ENCODE measurements around the gene TRH. TPM values are rescaled to one million over a fixed set of nuclear protein-coding genes. Genes with fewer than 3 reads are reported as not detected.
"Not testable (repeated sequence)": the region's sequence is repeated elsewhere in the genome, so short reads cannot be mapped to it uniquely, and the experiment has no call there.

Gene TRH
- total RNA-seq, 1 donor from 2014 or later: not detected

DNA sequence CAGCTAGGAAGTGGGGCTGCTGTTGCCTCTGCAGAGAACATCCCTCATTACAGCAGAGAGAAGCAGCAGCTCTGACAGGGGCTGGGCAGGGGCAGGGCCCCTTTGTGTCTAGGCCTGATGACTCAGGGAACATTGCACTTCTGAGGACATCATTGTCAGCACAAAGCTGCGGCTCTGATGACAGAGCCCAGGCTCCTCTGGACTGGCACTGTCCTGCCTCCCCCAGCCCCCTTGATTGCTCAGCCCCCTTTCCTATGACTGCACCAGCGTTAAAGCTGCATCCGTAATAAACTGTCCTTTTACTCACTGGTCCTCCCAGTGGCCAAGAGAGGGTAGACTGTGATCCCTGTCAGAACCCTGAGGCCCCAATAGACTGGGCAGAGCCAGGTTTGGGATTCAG, 18.3 kb downstream of the TRH start:
- TF ChIP-seq, protein P1, sequence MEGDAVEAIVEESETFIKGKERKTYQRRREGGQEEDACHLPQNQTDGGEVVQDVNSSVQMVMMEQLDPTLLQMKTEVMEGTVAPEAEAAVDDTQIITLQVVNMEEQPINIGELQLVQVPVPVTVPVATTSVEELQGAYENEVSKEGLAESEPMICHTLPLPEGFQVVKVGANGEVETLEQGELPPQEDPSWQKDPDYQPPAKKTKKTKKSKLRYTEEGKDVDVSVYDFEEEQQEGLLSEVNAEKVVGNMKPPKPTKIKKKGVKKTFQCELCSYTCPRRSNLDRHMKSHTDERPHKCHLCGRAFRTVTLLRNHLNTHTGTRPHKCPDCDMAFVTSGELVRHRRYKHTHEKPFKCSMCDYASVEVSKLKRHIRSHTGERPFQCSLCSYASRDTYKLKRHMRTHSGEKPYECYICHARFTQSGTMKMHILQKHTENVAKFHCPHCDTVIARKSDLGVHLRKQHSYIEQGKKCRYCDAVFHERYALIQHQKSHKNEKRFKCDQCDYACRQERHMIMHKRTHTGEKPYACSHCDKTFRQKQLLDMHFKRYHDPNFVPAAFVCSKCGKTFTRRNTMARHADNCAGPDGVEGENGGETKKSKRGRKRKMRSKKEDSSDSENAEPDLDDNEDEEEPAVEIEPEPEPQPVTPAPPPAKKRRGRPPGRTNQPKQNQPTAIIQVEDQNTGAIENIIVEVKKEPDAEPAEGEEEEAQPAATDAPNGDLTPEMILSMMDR (IDR thresholded peaks at IDR 0.05): peak; percentile 16
- Histone ChIP-seq H3K9me3 (no peaks in the 10 kb centered on the region), H3K27me3 (no peaks in the 10 kb centered on the region), H3K36me3 (no peaks in the 10 kb centered on the region), H3K4me3 (no peak overlapping the region), H3K27ac (no peak overlapping the region), H3K4me1 (no peaks in the 10 kb centered on the region)
- intact Hi-C loops (cut with DNase I): no loop called here
- ATAC-seq (peak; percentile 25), DNase-seq (peak; percentile 43)

DNA sequence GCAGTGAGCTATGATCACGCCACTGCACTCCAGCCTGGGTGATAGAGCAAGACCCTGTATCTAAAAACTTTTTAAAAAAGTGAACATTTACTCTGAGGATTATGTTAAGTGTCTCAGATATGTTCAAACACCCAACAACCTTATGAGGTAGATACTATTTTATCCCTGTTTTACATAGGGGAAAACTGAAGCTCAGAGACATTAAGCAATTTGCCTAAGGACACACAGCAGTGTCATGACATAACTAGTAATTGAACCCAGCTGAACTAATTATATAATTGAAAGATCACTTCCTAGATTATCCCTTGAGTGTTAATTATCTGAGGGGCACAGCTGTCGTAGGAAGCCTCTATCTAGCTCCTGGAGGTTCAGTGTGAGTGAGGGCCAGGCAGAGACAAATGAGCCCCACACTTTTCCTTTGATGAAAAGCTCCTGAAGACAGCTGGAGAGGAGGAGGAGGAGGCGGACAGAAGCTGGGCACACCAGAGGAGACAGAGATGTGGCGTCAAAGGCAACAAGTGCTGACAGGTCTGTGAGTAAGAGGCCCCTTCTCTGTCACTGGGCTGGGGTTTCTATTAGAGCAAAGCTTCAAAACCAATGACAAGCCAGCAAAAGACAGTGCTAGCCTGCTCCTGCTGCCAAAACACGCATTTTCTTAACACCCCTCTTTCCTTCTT, 20.5 kb downstream of the TRH start:
- H3K4me3 ChIP-seq: no peak overlapping the region
- H3K36me3 ChIP-seq: no peaks in the 10 kb centered on the region
- TF ChIP-seq, protein P1 (IDR thresholded peaks at IDR 0.05): no peak
- intact Hi-C loops (cut with DNase I): no loop called here
- DNase-seq (peak; percentile 18), ATAC-seq (no peak)
- H3K4me1 ChIP-seq: no peaks in the 10 kb centered on the region
- H3K9me3 ChIP-seq: no peaks in the 10 kb centered on the region
- no peaks in the 10 kb centered on the region for H3K27me3 ChIP-seq
- H3K27ac ChIP-seq: no peak overlapping the region

DNA sequence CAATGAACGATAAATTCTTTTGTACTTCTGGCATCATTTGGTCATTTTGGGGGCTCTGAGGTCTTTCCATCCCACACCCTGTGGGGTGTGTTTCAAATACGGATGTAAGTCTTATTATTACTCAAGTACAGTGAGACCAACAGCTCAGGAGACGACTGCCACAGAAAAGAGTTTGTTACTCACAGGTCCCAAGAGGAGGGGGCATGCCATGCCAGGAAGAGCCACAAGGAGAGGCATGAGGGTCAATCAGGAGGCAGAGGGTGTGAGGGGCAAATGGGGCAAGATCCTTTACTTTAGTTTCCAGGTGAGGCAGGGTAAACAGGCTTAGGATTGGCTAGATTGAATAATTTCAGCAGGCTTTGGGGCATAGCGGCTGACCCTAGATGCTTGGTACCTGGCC, 21.6 kb downstream of the TRH start:
- Histone ChIP-seq H3K27me3 (no peaks in the 10 kb centered on the region), H3K9me3 (no peaks in the 10 kb centered on the region), H3K4me3 (no peak overlapping the region), H3K27ac (no peak overlapping the region), H3K36me3 (no peaks in the 10 kb centered on the region), H3K4me1 (no peaks in the 10 kb centered on the region)
- ATAC-seq (no peak), DNase-seq (peak; percentile 8)
- intact Hi-C loops (cut with DNase I): no loop called here
- TF ChIP-seq, protein P1 (IDR thresholded peaks at IDR 0.05): no peak

DNA sequence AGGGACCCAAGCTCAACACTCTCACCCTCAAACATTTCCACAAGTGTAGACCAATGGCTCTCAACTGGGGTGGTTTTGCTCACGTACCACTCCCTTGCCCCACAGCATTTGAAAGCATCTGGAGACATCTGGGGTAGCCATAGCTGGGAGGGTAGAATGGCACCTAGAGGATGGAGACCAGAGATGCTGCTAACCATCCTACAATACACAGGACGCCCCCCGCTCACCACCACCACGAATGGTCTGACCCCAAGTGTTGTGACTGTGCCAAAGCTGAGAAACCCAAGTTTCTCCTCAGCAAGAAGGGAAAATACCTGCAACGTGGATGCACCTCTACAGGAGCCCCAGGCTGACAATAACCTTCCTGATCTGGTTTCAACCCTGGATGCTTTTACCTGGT, 24.7 kb downstream of the TRH start:
- H3K27ac ChIP-seq; ATAC-seq; H3K4me1 ChIP-seq; H3K4me3 ChIP-seq; intact Hi-C loops (cut with DNase I); H3K27me3 ChIP-seq; H3K9me3 ChIP-seq; H3K36me3 ChIP-seq: not testable (repeated sequence)
- peak; percentile 39 for DNase-seq

DNA sequence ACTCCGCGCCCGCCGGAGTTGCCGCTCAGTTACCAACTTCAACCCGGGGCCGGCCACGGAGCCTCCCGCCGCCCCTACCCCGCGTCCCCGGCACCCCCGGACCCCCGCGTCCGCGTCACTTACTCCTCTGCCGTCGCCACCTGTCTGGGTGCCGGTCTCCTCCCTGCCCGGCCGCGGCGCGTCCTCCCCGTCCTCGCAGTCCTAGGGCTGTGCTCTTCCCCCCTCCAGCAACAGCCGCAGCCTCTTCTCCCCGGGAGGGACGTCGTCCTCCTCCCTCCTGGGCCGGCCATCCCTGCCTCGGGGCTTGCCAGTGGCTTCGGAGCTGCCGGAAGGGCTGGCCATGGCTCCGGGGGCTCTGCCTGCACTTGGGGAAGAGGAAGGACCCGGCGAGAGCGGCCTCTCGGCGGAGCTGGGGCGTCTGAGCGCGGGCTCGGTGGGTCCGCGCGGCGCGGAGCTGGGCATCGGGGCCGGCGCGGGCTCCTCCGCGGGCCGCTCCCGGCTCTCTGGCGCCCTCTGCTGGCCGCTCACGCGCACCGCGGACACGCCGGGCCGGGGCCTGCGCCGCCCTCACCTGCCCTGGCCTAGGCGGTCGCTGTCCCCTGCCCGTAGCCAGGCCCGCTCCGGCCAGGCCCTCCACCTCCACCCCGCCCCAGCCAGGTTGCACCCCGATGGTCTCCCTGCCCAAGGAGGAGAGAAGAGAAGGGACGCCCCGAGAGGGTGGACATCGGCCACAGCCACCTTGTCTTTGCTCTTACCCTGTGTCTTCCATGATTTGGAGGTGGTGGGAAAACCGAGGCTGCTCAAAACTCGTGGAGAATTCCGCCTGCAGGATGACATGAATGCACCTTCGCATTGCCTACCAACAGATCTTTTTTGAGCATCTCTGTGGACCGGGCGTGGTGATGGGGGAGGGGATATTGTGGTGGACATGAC, 28.4 kb downstream of the TRH start:
- ATAC-seq (peak; percentile 68), DNase-seq (peak; percentile 83)
- H3K9me3 ChIP-seq; intact Hi-C loops (cut with DNase I); H3K4me1 ChIP-seq; H3K27ac ChIP-seq; H3K36me3 ChIP-seq; H3K27me3 ChIP-seq: not testable (repeated sequence)
- TF ChIP-seq, protein P1 (IDR thresholded peaks at IDR 0.05): peak; percentile 51
- H3K4me3 ChIP-seq: peak overlapping the region; percentile 53

DNA sequence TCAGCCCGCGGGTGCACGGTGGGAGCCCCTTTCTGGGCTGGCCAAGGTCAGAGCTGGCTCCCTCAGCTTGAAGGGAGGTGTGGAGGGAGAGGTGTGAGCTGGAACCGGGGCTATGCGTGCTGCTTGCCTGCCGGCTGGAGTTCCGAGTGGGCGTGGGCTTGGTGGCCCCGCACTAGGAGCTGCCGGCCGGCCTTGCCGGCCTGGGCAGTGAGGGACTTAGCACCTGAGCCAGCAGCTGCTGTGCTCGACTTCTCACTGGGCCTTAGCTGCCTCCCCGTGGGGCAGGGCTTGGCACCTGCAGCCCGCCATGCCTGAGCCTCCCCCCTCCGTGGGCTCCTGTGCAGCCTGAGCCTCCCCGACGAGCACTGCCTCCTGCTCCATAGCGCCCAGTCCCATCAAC, 36.0 kb downstream of the TRH start:
- Histone ChIP-seq H3K4me3 (no peak overlapping the region), H3K27ac (no peak overlapping the region), H3K36me3 (no peaks in the 10 kb centered on the region), H3K27me3 (peaks cover 4% of the 10 kb centered on the region), H3K9me3 (no peaks in the 10 kb centered on the region), H3K4me1 (no peaks in the 10 kb centered on the region)
- DNase-seq (no peak), ATAC-seq (no peak)
- TF ChIP-seq, protein P1 (IDR thresholded peaks at IDR 0.05): no peak
- intact Hi-C loops (cut with DNase I): no loop called here

DNA sequence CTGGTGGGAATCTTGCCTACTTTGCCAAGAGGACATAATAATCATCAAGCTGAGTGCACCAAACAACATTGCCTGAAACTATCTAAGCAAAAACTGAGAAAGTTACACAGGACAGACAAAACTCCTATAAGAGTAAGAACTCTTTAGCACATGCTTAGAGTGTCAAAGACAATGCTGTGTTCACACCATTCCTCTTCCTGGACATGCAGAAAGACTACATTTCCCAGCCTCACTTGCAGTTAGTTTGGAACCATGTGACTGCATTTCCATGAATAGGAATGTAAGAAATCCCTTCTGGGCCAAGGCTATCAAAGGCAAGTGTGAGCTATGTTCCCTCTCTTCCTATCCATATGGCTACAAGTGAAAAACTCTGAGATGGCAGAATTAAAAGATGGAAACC, 37.6 kb downstream of the TRH start:
- H3K27ac ChIP-seq; DNase-seq; H3K36me3 ChIP-seq; ATAC-seq; H3K4me3 ChIP-seq; H3K27me3 ChIP-seq; H3K9me3 ChIP-seq; intact Hi-C loops (cut with DNase I); H3K4me1 ChIP-seq: not testable (repeated sequence)

DNA sequence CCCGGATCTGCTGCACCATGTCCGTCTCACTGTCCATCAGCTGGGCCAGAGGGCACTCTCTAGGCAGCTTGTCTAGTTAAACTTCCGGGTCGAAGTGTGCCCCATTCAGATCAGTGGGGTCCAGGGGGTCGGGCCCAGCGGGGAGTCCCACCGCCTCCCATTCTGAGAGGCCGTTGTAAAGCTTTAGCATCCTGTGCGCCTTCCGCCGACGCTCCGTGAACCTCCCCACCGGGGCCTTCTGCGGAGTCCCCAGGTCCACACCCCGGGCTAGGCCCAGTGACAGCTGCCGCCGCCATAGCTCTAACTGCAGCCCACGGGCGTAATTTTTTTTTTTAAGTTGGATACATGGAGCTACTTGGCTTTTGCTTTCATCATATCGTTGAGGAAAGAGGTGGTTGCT, 38.7 kb downstream of the TRH start:
- H3K27me3 ChIP-seq; DNase-seq; H3K27ac ChIP-seq; H3K9me3 ChIP-seq; intact Hi-C loops (cut with DNase I); H3K36me3 ChIP-seq; H3K4me1 ChIP-seq; ATAC-seq; H3K4me3 ChIP-seq: not testable (repeated sequence)
